HuH-7 (cell line): ENCODE results near the gene CEP250.
A peak's percentile ranks its signal among the peaks of the same experiment; 100 is the strongest.
"Not testable (repeated sequence)": the region's sequence is repeated elsewhere in the genome, so short reads cannot be mapped to it uniquely, and the experiment has no call there.

Experiments
- DNase-seq: peaks from one replicate; pipeline ENCODE4 v3.0.0; 2011; ENCODE audit warnings: low spot score

Gene CEP250

DNA sequence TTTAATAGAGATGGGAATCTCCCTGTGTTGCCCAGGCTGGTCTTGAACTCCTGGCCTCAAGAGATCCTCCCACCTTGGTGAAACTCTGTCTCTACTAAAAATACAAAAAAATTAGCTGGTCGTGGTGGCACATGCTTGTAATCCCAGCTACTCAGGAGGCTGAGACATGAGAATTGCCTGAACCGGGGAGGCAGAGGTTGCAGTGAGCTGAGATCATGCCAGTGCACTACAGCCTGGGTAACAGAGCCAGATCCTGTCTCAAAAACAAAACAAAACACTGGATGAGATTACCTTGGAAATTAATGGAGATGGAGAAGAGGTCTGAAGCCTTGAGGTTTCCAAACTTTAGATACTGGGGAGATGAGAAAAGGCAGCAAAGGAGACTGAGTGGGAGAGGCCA is 2.1 kb downstream of the CEP250 start:
- not testable (repeated sequence) for DNase-seq

GRCh38 chr20:35458388-35458787 is 3.0 kb downstream of the CEP250 start:
- DNase-seq, result no peak

DNA sequence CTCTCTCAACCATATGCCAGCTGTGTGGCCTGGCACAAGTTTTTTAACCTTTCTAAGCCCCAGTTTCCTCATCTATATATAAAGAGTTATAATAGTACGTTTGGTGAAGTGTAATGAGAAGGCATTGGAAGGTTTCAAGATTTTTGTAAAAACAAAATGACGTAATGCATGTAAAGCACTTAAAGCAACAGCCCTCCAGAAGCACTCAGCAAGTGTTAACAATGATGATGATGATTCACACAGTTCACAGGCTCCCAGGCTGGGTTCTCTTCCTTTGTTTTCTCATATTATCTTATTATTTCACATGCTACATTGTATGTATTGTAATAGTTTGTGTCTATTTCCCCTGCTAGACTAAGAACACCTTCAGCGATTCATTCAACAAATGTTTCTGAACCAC is 6.2 kb downstream of the CEP250 start:
- DNase-seq, result no peak

GRCh38 chr20:35462351-35462750 is 7.0 kb downstream of the CEP250 start:
- DNase-seq, result no peak

- DNase-seq, result peak; percentile 80
These were observed 8.3 kb downstream of the CEP250 start for GRCh38 chr20:35463455-35464300.

DNA sequence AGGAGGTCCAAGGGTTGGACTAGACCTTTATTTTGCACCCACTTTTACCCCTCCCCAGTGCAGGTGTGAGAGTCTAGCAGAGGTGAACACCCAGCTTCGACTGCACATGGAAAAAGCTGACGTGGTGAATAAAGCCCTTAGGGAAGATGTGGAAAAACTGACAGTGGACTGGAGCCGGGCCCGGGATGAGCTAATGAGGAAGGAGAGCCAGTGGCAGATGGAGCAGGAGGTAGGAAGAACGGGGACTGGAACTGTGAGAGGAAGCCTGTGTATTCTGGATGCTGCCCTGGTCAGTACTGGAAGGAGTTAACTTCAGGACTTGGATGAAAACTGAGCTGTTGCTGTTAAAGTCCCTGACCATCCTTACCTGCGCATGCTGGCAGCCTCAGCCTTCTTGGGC is 10.6 kb downstream of the CEP250 start:
- no peak for DNase-seq

DNA sequence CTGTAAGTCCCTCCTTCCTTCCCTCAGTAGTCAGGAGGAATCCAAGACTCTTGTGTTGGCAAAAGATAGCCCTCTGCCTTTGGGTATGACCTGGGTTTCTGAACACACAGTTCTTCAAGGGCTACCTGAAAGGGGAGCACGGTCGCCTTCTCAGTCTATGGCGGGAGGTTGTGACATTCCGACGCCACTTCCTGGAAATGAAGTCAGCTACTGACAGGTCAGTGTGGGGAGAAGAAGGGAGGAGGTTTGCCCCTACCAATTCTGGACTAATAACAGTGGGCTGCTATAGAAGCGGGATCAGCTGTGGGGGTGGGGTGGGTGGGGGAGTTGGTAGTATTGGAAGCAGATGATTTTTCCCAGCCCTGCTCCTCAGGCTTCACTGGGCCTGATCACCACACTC is 11.5 kb downstream of the CEP250 start:
- no peak for DNase-seq

DNA sequence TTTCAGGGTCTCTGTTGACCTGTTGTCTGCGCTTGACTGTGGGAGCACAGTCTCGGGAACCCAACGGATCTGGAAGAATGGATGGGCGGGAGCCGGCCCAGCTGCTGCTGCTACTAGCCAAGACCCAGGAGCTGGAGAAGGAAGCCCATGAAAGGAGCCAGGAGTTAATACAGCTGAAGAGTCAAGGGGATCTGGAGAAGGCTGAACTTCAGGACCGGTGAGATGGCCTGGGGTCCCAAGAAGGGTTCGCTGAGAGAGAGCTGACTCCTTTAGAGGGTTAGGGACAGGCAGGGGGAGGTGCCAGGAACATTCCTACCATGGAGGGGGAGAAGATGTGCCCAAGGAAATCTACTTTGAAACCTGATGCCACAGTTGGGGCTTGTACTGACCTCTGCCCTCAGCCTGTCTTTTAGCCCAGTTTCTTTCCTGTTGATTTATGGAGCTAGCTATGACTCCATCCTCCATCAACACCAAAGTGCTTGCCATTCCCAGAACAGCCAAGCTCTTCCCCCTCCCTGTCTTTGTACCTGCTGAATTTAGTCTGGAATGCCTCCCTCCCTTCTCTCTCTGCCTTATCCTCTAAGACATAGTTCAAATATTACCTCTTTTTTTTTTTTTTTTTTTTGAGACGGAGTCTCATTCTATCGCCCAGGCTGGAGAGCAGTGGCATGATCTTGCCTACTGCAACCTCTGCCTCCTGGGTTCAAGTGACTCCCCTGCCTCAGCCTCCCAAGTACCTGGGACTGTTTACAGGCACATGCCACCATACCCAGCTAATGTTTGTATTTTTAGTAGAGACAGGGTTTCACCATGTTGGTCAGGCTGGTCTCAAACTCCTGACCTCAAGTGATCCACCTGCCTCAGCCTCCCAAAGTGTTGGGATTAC is 12.2 kb downstream of the CEP250 start:
- DNase-seq, result peak; percentile 83

DNA sequence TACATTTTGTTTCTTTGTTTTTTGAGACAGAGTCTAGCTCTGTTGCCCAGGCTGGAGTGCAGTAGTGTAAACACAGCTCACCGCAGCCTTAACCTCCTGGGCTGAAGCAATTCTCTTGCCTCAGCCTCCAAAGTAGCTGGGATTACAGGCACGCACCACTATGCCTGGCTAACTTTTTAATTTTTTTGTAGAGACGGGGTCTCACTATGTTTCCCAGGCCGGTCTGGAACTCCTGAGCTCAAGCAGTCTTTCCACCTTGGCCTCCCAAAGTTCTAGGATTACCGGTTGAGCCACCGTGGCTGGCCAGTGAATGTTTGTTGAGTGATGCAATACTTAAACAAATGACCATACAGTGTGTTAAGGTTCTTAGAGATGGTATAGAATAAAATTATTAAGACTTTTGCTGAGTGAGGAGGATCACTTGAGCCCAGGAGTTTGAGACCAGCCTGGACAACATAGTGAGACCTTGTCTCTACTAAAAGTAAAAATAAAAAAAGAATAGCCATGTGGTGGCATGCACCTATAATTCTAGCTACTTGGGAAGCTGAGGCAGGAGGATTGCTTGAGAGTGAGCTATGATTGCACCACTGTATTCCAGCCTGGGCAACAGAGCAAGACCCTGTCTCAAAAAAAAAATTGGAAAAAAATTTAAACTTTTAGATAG is 13.4 kb downstream of the CEP250 start:
- peak; percentile 44 for DNase-seq

DNA sequence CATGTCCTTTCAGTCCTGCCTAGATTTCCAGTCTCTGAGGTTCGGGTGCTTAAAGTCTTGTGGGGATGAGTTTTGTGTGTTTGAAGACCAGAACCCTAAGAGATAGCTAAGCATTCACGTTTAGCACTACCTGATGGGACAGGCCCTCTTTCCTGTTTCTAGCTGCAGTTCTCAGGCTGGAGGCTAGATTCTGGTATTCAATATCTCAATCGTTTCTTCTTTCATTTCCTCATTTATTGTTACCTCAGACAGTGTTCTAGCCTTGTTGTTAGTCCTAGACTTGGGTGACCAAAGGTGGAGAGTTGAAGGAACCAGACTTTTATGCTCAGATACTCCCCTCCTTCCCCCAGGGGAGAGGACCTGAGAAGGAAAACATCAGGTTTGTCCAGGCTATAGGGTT is 16.8 kb downstream of the CEP250 start:
- DNase-seq, result no peak

- no peak for DNase-seq
These were observed 18.3 kb downstream of the CEP250 start for GRCh38 chr20:35473684-35474083.

GRCh38 chr20:35474303-35474871 is 19.0 kb downstream of the CEP250 start:
- no peak for DNase-seq

- DNase-seq, result no peak
These were observed 20.9 kb downstream of the CEP250 start for GRCh38 chr20:35476288-35476687.

DNA sequence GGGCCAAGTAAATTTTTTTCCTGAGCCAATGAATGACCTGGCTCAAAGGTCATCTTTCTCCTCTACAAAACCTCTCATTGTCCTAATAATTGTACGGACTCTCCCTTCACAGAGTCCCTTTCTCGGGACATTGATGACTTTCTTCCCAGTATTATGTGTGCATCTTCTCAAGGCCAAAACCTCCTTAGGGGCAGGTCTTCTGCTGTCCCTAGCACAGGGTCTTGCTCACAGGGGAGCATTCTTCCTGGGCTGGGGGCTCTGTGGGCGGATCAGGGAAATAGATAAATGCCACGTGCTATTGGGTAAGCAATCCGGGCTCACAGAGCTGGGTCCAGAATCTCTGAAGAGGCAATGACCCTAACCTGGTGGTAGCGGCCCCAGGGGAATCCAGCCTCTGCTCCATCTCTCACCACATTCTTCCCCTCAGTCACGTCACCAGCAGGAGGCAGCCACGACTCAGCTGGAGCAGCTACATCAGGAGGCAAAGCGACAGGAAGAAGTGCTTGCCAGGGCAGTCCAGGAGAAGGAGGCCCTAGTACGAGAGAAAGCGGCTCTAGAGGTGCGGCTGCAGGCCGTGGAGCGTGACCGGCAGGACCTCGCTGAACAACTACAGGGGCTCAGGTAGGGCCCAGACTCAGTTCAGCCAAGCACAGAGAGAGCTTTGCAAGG is 23.5 kb downstream of the CEP250 start:
- peak; percentile 45 for DNase-seq

- DNase-seq, result no peak
These were observed 24.4 kb downstream of the CEP250 start for GRCh38 chr20:35479798-35480197.

- DNase-seq, result no peak
These were observed 32.1 kb downstream of the CEP250 start for GRCh38 chr20:35487479-35487878.

- DNase-seq, result no peak
These were observed 34.3 kb downstream of the CEP250 start for GRCh38 chr20:35489717-35490116.

- DNase-seq, result no peak
These were observed 35.4 kb downstream of the CEP250 start for GRCh38 chr20:35490736-35491181.

DNA sequence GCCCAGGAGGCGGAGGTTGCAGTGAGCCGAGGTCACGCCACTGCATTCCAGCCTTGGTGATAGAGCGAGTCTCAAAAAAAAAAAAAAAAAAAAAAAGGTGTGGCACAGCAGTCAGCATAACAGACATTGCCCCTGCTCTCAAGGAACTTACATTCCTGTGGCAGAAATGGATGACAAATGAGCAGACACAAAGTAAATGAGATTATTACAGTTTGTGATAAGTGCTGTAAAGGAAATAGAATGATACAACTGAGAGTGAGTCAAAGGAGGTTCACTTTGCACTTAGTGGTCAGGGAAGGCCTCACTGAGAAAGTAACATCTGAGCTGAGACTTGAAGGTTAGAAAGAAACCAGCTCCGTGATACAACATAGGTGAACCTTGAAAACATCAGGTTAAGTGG is 36.4 kb downstream of the CEP250 start:
- DNase-seq, result no peak

DNA sequence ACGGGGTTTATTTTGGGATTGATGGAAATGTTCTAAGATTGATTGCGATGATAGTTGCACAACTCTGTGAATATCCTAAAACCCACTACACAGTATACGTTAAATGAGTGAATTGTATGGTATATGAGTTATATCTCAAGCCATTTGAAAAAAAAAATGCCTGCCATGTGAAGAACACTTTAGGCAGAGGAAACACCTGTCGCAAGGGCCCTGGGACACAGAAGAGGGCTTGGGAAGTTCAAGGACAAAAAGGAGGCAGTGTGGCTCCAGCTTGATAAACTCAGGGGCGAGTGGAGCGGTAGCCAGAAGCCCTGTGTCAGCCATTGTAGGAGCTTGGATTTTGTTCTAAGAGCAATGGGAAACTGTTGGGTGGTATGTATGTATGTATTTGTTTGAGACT is 37.0 kb downstream of the CEP250 start:
- no peak for DNase-seq

GRCh38 chr20:35496481-35496880 is 41.1 kb downstream of the CEP250 start:
- no peak for DNase-seq

DNA sequence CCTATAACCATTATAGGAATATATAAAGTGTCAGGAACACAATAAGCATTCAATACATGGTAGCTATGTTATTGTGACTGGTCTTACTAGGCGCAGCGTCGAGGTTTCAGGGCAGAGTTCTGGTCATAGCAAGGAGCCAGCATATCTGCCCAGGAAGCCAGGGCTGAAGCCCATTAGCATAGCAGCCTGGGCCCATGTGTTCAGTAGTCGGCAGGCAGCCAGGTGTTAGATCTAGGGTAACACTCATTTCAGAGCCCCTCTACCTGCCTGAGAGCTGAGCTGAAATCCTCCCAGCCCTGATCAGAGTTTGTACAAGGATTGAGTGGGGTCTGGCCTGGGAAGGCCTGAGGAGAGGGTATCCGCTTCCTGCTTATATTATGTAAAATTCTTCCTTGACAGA is 41.9 kb downstream of the CEP250 start:
- no peak for DNase-seq
